Measurements from ENCODE around the gene CIBAR2. TPM values are rescaled to one million over a fixed set of nuclear protein-coding genes. Genes with fewer than 3 reads are reported as not detected.

Gene CIBAR2
- total and polyA plus RNA-seq, 10 of the 15 experiments (the other 5 are each of a cell fraction or from before 2014, with no cell fraction given), result 0.05 to 0.16 (median 0.07) TPM; not detected in 7

DNA sequence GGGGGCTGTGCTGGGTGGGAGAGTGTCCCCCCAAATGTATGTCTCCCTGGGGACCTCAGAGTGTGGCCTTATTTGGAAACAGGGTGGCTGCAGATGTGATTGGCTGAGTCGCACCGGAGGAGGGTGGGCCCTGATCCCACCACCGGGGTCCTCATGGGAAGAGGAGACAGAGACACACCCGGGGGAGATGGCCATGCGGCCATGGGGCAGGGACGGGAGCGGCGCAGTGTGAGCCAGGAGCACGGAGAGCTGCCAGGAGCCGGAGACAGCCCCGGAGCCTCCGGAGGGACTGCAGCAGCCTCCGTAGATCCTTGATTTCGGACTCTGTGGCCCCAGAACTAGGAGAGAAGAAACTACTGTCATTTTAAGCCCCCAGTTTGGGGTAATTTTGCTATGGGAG is 1.6 kb upstream of the CIBAR2 start (continued):
- no peak for TF ChIP-seq NR2C1 (IDR thresholded peaks at IDR 0.05)
- no peak for TF ChIP-seq CHD4 (IDR thresholded peaks at IDR 0.05)
- no peak for TF ChIP-seq BRCA1 (IDR thresholded peaks at IDR 0.05; ENCODE audit: low read depth, low read length)
- no peak for TF ChIP-seq POLR2AphosphoS5 (IDR thresholded peaks at IDR 0.05; ENCODE audit: low read length)
- no peak for TF ChIP-seq ZBED1 (IDR thresholded peaks at IDR 0.05; ENCODE audit: borderline replicate concordance)
- TF ChIP-seq, protein P1, sequence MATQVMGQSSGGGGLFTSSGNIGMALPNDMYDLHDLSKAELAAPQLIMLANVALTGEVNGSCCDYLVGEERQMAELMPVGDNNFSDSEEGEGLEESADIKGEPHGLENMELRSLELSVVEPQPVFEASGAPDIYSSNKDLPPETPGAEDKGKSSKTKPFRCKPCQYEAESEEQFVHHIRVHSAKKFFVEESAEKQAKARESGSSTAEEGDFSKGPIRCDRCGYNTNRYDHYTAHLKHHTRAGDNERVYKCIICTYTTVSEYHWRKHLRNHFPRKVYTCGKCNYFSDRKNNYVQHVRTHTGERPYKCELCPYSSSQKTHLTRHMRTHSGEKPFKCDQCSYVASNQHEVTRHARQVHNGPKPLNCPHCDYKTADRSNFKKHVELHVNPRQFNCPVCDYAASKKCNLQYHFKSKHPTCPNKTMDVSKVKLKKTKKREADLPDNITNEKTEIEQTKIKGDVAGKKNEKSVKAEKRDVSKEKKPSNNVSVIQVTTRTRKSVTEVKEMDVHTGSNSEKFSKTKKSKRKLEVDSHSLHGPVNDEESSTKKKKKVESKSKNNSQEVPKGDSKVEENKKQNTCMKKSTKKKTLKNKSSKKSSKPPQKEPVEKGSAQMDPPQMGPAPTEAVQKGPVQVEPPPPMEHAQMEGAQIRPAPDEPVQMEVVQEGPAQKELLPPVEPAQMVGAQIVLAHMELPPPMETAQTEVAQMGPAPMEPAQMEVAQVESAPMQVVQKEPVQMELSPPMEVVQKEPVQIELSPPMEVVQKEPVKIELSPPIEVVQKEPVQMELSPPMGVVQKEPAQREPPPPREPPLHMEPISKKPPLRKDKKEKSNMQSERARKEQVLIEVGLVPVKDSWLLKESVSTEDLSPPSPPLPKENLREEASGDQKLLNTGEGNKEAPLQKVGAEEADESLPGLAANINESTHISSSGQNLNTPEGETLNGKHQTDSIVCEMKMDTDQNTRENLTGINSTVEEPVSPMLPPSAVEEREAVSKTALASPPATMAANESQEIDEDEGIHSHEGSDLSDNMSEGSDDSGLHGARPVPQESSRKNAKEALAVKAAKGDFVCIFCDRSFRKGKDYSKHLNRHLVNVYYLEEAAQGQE (IDR thresholded peaks at IDR 0.05; ENCODE audit: low read depth, low read length), result no peak
- TF ChIP-seq FOS (IDR thresholded peaks at IDR 0.05; ENCODE audit: borderline replicate concordance, extremely low read depth, insufficient read length), result no peak
- no peak for TF ChIP-seq TCF12 (IDR thresholded peaks at IDR 0.05; ENCODE audit: low read depth, low read length)
- TF ChIP-seq KLF5 (IDR thresholded peaks at IDR 0.05; ENCODE audit: partially characterized antibody), result no peak
- TF ChIP-seq IRF4 (IDR thresholded peaks at IDR 0.05; ENCODE audit: low read depth, low read length), result no peak

DNA sequence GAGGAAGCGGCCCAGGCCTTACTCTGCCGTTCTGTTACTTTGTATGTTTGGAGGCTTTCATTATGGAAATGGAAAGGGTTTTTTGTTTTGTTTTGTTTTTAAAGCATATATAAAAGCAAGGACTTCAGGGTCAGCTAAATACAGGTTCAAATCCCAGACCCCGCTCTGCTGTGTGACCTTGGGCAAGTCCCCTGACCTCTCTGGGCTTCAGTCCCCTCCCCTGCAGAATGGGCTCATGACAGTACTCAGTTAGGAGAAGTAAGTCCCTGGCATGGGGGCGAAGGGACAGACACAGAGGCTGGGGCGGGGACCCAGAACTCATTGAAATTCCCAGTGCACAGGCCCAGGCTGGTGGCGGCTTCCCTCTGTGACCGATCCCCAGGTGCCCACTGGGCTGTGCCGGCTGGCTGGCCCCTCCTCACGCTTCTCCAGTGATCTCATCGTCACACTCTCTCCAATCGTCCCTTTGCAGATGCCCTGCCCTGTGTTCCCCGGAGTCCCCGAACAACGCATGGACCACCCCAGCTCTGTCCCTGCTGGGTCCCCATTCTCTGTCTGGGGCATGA is 979 bp upstream of the CIBAR2 start:
- ChIA-PET POLR2A (interaction anchor here (0.5 kb wide), 1 partner anchor 101 kb away, joined by 3 read pairs; no protein-coding TSS in a partner anchor), CTCF (interaction anchor here (1.0 to 4.2 kb wide), 6 partner anchors 9 to 316 kb away, joined by 3 to 26 read pairs (median 8); no protein-coding TSS in a partner anchor), RAD21 (ENCODE audit: unreplicated experiment) (interaction anchor here (1.5 kb wide), 1 partner anchor 359 kb away, joined by 3 read pairs; no protein-coding TSS in a partner anchor), SMC1A (ENCODE audit: uncharacterized antibody, unreplicated experiment) (interaction anchor here (1.2 kb wide), 1 partner anchor 132 kb away, joined by 3 read pairs; no protein-coding TSS in a partner anchor)
- WGBS (ENCODE audit: insufficient coverage, insufficient replicate concordance, low lambda C conversion rate, missing lambda C conversion rate), result 57% methylated on average over 13 of the region's 14 CpGs
- in situ Hi-C loops (cut with MboI), result no loop called here
- DNase-seq (ENCODE audit: low read depth, low spot score) (no peak), ATAC-seq (no peak), FAIRE-seq (no peak)
- Histone ChIP-seq H3K9me3 (replicated peaks; ENCODE audit: control insufficient read depth, insufficient read depth, low read length) (no peaks in the 10 kb centered on the region; the same call in 2 of the 3 replicates), H3K4me1 (ENCODE audit: control insufficient read depth, insufficient read depth, low read length) (peaks cover 2% of the 10 kb centered on the region; the same call in 1 of the 2 replicates), H3K79me2 (ENCODE audit: control insufficient read depth, insufficient read depth, low read length) (no peaks in the 10 kb centered on the region), H4K20me1 (ENCODE audit: control insufficient read depth, insufficient read depth) (no peaks in the 10 kb centered on the region), H3K36me3 (ENCODE audit: control insufficient read depth in 2 of 2, insufficient read depth in 2 of 2, low read length in 1 of 2) (no peaks in the 10 kb centered on the region), H3K4me3 (no peak overlapping the region), H3K4me2 (ENCODE audit: control insufficient read depth, insufficient read depth) (no peak overlapping the region), H3K9ac (ENCODE audit: control insufficient read depth, insufficient read depth, low read length) (no peak overlapping the region), H3K27ac (ENCODE audit: control insufficient read depth, insufficient read depth) (no peak overlapping the region), H2AFZ (ENCODE audit: control insufficient read depth, low read depth, low read length) (no peak overlapping the region), H3K27me3 (replicated peaks in 1 of 2; ENCODE audit: control insufficient read depth in 2 of 2, insufficient read depth in 2 of 2, low read length in 1 of 2) (no peaks in the 10 kb centered on the region)
- intact Hi-C loops (cut with micrococcal nuclease; ENCODE audit: unreplicated experiment), result loop anchor here (10.0 kb wide), 2 partner anchors 162 to 222 kb away; no protein-coding TSS in a partner anchor
- no TSS peak for BruUV-seq (replicated peaks)
- TF ChIP-seq TCF12 (IDR thresholded peaks at IDR 0.05; ENCODE audit: low read depth, low read length), result no peak
- TF ChIP-seq, protein P2, sequence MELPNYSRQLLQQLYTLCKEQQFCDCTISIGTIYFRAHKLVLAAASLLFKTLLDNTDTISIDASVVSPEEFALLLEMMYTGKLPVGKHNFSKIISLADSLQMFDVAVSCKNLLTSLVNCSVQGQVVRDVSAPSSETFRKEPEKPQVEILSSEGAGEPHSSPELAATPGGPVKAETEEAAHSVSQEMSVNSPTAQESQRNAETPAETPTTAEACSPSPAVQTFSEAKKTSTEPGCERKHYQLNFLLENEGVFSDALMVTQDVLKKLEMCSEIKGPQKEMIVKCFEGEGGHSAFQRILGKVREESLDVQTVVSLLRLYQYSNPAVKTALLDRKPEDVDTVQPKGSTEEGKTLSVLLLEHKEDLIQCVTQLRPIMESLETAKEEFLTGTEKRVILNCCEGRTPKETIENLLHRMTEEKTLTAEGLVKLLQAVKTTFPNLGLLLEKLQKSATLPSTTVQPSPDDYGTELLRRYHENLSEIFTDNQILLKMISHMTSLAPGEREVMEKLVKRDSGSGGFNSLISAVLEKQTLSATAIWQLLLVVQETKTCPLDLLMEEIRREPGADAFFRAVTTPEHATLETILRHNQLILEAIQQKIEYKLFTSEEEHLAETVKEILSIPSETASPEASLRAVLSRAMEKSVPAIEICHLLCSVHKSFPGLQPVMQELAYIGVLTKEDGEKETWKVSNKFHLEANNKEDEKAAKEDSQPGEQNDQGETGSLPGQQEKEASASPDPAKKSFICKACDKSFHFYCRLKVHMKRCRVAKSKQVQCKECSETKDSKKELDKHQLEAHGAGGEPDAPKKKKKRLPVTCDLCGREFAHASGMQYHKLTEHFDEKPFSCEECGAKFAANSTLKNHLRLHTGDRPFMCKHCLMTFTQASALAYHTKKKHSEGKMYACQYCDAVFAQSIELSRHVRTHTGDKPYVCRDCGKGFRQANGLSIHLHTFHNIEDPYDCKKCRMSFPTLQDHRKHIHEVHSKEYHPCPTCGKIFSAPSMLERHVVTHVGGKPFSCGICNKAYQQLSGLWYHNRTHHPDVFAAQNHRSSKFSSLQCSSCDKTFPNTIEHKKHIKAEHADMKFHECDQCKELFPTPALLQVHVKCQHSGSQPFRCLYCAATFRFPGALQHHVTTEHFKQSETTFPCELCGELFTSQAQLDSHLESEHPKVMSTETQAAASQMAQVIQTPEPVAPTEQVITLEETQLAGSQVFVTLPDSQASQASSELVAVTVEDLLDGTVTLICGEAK (IDR thresholded peaks at IDR 0.05; ENCODE audit: borderline replicate concordance), result no peak
- TF ChIP-seq, protein P3, sequence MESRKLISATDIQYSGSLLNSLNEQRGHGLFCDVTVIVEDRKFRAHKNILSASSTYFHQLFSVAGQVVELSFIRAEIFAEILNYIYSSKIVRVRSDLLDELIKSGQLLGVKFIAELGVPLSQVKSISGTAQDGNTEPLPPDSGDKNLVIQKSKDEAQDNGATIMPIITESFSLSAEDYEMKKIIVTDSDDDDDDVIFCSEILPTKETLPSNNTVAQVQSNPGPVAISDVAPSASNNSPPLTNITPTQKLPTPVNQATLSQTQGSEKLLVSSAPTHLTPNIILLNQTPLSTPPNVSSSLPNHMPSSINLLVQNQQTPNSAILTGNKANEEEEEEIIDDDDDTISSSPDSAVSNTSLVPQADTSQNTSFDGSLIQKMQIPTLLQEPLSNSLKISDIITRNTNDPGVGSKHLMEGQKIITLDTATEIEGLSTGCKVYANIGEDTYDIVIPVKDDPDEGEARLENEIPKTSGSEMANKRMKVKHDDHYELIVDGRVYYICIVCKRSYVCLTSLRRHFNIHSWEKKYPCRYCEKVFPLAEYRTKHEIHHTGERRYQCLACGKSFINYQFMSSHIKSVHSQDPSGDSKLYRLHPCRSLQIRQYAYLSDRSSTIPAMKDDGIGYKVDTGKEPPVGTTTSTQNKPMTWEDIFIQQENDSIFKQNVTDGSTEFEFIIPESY (IDR thresholded peaks at IDR 0.05), result no peak
- TF ChIP-seq MXI1 (IDR thresholded peaks at IDR 0.05; ENCODE audit: low read depth, low read length), result no peak
